ENCODE results near the gene RAB22A.
"Not testable (repeated sequence)": the region's sequence is repeated elsewhere in the genome, so short reads cannot be mapped to it uniquely, and the experiment has no call there.

Gene RAB22A

DNA sequence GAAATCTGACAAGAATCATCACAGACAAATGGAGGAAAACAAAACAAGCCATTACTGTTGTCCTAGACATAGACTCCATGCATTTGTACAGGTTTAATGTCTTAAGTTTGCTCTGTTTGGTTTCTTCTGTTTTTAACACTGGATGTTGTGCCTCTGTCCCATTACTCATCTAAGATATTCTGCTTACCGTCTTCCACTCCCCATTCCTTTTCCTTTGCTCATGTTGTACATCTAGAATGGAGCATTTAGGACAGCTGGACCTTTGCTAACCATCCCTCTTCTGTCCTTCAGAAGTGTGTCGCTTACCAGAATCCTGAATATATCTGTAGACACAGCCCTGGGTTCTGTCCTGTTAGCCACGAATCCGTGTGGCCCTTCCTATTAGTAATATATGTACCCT lies 35.2 kb downstream of the RAB22A start:
- DNase-seq (ENCODE audit: low read depth) = no peak

- no peak for DNase-seq (ENCODE audit: low read depth)
These were observed 40.1 kb downstream of the RAB22A start for GRCh38 chr20:58349570-58349969.

GRCh38 chr20:58352468-58352867 lies 43.0 kb downstream of the RAB22A start:
- DNase-seq (ENCODE audit: low read depth) = peak; percentile 27

DNA sequence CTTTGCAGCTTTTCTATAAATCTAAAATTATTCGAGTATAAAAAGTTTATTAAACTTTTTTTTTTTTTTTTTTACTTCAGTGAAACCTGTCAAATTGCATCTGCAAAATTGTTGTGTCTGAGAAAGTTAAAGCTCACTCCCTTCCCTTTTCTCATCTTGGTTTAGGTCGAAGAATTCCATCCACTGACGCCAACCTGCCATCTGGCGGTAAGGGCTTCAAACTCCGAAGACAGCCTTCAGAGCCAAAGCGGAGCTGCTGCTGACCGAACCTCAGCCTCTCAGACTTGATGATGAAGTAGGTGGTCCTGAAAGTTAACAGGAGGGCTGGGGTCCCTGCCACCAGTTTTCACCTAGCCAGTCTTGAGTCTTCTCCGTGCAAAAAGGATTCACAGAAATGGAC lies 49.9 kb downstream of the RAB22A start:
- no peak for DNase-seq (ENCODE audit: low read depth)

- no peak for DNase-seq (ENCODE audit: low read depth)
These were observed 51.4 kb downstream of the RAB22A start for GRCh38 chr20:58360936-58361335.

DNA sequence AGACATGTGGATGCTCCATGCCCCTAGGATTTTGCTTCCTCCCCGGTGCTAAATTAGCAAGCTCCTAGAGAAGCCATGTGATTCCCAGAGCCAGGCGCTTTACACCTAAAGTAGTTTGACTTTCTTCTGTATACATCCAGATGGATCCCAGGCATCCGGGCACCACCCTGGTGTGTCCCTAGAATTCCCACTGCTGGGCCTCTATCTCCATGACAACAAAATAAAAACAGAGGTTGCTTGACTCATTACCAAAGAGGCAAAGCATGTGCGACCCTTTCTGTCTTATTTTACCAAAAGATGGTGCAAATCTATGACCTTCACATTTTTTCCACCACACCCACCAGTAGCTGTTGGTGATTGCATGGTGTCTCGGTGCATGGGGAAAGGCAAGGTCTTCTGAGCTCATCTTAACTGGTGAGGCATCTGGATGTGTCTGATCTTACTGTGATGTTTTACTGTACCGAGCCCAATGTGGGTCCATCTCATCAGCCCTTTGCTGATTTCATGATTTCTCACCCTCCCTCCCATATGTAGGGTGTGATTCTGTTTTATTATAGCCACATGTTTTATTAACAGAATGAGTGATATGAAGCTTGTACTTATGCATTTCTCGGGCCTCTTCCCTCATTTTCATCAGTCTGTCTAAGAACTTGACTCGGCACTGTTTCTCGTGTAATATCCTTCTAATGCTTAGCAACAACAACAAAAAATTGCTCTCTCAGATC lies 52.1 kb downstream of the RAB22A start:
- DNase-seq (ENCODE audit: low read depth) = no peak

DNA sequence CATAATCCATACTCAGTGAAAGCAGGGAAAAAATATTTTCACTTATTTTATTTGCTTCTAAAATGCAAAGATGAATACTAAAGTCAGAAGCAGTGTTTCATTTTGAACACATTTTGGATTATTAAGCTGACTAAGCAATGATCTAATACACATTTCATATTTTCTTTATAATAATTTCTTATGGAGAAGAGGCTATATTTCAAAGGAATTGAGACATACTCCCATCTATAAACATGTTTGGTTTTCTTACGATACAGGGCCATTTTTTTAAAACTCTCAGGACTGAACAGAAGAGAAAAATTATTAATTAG lies 52.6 kb downstream of the RAB22A start:
- DNase-seq (ENCODE audit: low read depth) = no peak

DNA sequence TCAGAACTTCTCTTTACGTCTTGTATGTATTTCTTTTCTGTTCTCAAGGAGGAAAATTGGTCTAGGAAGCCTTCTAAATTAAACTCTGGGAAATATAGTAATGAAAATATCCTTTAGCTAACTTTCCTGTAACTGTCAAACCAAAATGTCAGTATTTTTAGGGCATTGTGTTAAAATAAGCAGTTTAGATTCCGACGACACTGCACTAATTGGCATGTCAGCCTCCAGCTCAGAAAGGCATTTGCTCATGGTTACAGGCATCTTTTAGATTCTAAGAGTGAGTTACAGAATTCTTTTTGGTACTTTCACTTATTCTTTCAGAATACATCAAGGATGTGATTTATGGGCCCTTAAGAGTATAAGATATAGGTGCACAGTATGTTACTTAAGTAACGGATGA lies 53.5 kb downstream of the RAB22A start:
- DNase-seq (ENCODE audit: low read depth) = no peak

- DNase-seq (ENCODE audit: low read depth) = no peak
These were observed 57.4 kb downstream of the RAB22A start for GRCh38 chr20:58366866-58367265.

GRCh38 chr20:58372806-58373205 lies 63.3 kb downstream of the RAB22A start:
- no peak for DNase-seq (ENCODE audit: low read depth)

DNA sequence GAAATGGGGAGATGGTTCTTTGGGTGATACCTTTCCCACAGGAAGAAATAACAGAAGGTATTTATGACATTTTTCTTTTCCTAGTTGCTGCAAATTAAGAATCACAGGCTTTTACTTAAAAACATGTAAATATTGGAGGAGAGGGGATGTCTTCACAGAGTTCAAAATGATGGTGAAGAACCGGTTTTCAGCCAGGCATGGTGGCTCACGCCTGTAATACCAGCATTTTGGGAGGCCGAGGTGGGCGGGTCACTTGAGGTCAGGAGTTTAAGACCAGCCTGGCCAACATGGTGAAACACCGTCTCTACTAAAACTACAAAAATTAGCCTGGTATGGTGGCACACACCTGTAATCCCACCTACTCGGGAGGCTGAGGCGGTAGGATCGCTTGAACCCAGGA lies 63.8 kb downstream of the RAB22A start:
- not testable (repeated sequence) for DNase-seq (ENCODE audit: low read depth)

DNA sequence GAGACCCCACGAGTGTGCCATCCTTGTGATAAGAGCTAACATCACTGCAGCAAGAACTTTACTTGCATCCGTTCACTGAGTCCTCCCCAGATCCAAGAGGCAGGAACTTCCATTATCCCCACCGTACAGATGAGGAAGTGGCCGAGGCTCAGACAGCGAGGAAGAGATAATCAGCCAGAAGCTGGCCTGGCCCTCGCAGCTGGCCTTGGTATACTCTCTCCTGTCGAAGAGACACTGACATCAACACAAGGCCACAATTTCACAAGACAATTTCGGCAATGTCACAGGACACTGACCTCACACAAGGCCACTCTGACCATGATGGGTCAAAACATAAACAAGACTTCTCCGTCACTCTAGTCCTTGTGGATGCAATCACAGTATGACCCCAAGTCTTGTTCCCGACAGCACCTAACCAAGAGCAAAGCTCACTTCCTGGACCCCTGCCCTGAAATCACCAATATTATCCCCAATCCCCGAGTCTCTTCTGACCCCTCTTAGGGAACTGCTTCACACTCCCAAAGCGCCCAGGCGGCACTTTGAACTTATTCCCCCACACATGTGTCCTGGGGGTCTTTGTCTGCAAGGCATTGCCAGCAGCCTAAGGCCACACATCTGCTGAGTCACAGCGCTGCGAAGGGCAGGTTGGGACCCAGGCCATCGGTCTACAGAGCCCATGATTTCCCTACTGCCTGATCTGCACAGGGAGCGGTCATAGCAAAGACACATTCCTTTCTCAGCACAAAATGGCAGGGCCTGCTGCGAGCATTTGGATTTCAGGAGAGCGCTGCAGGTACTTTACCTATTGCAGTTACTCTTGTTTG lies 64.7 kb downstream of the RAB22A start:
- no peak for DNase-seq (ENCODE audit: low read depth)

GRCh38 chr20:58374906-58375758 lies 65.6 kb downstream of the RAB22A start:
- no peak for DNase-seq (ENCODE audit: low read depth)

- no peak for DNase-seq (ENCODE audit: low read depth)
These were observed 66.3 kb downstream of the RAB22A start for GRCh38 chr20:58375759-58376352.

GRCh38 chr20:58377017-58377416 lies 67.5 kb downstream of the RAB22A start:
- DNase-seq (ENCODE audit: low read depth) = no peak

GRCh38 chr20:58377766-58378401 lies 68.4 kb downstream of the RAB22A start:
- no peak for DNase-seq (ENCODE audit: low read depth)

DNA sequence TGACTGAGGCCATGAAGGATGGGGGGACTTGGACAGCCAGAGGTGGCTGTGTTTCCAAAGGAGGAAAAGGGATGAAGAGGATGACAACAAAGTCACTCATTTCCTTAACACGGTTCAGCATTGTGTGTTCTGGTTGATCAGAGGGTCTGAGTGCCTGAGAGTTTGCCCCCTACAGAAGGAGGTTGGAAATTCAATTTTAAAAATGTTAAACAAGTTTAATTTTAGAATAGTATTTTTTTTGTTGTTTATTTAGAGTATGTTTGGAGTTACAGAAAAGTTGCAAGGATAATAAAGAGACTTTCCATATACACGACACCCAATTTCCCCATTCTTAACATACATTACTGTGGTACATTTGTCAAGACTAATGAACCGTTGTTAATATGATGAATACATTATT lies 69.2 kb downstream of the RAB22A start:
- no peak for DNase-seq (ENCODE audit: low read depth)

DNA sequence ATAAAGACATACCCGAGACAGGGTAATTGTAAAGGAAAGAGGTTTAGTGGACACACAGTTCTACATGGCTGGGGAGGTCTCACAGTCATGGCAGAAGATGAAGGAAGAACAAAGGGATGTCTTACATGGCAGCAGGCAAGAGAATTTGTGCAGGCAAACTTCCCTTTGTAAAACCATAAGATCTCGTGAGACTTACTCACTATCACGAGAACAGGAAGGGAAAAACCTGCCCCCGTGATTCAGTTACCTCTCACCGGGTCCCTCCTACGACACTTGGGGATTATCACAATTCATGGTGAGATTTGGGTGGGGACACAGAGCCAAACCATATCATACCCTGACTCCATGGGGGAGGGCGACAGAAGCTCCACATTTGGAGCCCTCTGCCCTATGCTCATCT lies 72.1 kb downstream of the RAB22A start:
- DNase-seq (ENCODE audit: low read depth) = no peak

GRCh38 chr20:58382096-58382495 lies 72.6 kb downstream of the RAB22A start:
- no peak for DNase-seq (ENCODE audit: low read depth)

DNA sequence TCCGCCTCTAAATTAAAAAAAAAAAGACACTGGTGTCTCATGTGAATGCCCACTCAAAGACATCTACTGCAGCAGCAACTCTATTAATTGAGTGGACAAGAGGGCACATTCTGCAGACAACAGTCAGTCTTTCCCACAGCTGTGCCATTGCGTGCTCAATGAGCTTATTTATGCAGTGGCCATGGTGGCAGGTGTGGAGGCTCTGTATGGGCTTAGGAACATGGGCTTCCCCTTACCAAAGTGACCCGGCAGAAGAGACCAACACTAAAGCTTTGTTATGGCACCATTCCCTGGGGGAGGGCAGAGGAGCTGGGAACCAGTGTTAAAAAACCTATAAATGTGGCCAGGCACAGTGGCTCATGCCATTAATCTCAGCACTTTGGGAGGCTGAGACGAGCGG lies 75.3 kb downstream of the RAB22A start:
- DNase-seq (ENCODE audit: low read depth) = no peak

DNA sequence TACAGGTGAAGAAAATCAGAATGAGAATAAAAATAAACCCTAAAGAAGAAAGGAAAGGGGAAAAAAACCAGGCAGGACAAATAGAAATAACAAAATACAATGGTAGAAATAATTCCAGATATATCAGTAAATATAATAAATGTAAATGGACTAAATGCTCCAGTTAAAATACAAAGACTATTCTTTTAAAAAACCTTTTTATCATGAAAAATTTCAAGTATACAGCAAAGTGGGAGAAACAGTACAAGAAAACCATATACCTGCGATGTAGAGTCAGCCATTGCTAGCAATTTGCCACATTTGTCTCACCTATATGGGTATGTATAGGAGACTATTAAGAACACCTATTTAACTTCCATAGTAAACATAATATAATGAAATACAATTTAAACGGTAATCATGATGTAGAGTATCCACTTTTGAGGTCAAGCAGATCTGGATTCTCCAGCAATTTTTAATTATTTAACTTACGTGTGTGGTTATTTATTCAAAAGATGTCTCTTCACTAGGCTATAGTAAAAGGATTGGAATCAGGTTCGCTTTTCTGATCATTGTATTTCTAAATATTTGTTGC lies 78.6 kb downstream of the RAB22A start:
- DNase-seq (ENCODE audit: low read depth) = no peak
